MCF 10A (cell line): ENCODE results near the gene DNAH9. TPM values are rescaled to one million over a fixed set of nuclear protein-coding genes. Genes with fewer than 3 reads are reported as not detected.

ENCODE experiments used
- BruUV-seq: library from RNA; stranded (reverse); fragments of 400-500 nt; replicated peaks from 2 replicates; lab custom pipeline; 2021; lab: Mats Ljungman, UMichigan
- CTCF ChIA-PET: fragments of 300-600 bp; sonication (Branson Sonifier 250); formaldehyde crosslinking; extraction: SDS; loops from one replicate; lab custom pipeline; 2021; ENCODE audit warnings: antibody characterized with exemption, inconsistent platforms; lab: Yijun Ruan, JAX
- POLR2A ChIA-PET: fragments of 300-600, 350-650 bp; sonication (Branson Sonifier 250); formaldehyde crosslinking; extraction: SDS; loops from one replicate; lab custom pipeline; 2020; ENCODE audit warnings: antibody characterized with exemption, inconsistent platforms; lab: Yijun Ruan, JAX
- DNase-seq: peaks from one replicate; pipeline ENCODE4 v3.0.0-alpha.2; 2018; ENCODE audit not compliant: unreplicated experiment
- H3K27ac Mint-ChIP-seq: one replicate; pipeline ENCODE4 v1.8.0; 2022; ENCODE audit warnings: mild to moderate bottlenecking, low read depth, mixed read lengths; ENCODE audit not compliant: unreplicated experiment
- H3K27me3 Mint-ChIP-seq: one replicate; pipeline ENCODE4 v1.8.0; 2022; ENCODE audit warnings: mixed read lengths; ENCODE audit not compliant: insufficient read depth, unreplicated experiment
- H3K36me3 Mint-ChIP-seq: one replicate; pipeline ENCODE4 v1.8.0; 2022; ENCODE audit warnings: mild to moderate bottlenecking, moderate library complexity, mixed read lengths; ENCODE audit not compliant: insufficient read depth, unreplicated experiment
- H3K4me1 Mint-ChIP-seq: one replicate; pipeline ENCODE4 v1.8.0; 2022; ENCODE audit warnings: mixed read lengths; ENCODE audit not compliant: insufficient read depth, unreplicated experiment
- H3K4me3 Mint-ChIP-seq: one replicate; pipeline ENCODE4 v1.8.0; 2022; ENCODE audit warnings: mild to moderate bottlenecking, moderate library complexity, mixed read lengths; ENCODE audit not compliant: unreplicated experiment
- H3K9me3 Mint-ChIP-seq: one replicate; pipeline ENCODE4 v1.8.0; 2022; ENCODE audit warnings: mixed read lengths; ENCODE audit not compliant: unreplicated experiment
- CTCF ChIP-seq: fragments of 200-600 bp; IDR thresholded peaks from one replicate; pipeline ENCODE4 v1.8.0; 2022; ENCODE audit warnings: antibody characterized with exemption, mild to moderate bottlenecking; ENCODE audit not compliant: unreplicated experiment
- intact Hi-C: fragments of 100-400 bp; cut with micrococcal nuclease; formaldehyde crosslinking; loops from 2 replicates; pipeline ENCODE4 v1.14.1; 2022
- total RNA-seq: library from RNA; stranded (reverse); gene quantifications from 2 replicates; pipeline ENCODE4 v1.2.3, GENCODE V29; 2022

DNAH9 gene
- total RNA-seq, 1 experiment from 2014 or later, result 0.44 TPM

DNA sequence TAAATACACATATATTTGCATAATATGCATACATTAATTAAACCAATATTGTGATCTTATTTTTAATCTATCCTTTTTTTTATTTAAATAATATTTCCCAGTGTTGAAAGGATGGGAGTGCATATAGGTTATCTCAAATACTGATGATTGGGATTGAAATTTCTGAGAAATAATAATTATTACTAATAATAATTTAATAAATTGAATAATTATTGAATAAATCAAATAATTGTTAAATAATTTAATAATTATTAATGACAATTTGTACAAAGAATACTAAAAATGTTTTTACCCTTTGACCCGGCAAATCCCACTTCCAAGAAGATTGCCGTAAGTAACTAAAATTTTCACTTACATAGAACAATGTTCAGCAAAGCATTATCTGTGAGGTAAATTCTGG is 250.1 kb downstream of the DNAH9 start:
- intact Hi-C loops, result no loop called here
- POLR2A ChIA-PET, result no interaction called here
- Mint-ChIP-seq H3K4me3 (no peak overlapping the region), H3K4me1 (peaks cover 10% of the 10 kb centered on the region), H3K27ac (no peak overlapping the region), H3K9me3 (no peaks in the 10 kb centered on the region), H3K36me3 (no peaks in the 10 kb centered on the region), H3K27me3 (no peaks in the 10 kb centered on the region)
- CTCF ChIA-PET, result no interaction called here
- no TSS peak for BruUV-seq
- no peak for TF ChIP-seq CTCF
- no peak for DNase-seq

- no peaks in the 10 kb centered on the region for H3K27me3 Mint-ChIP-seq
- H3K9me3 Mint-ChIP-seq, result no peaks in the 10 kb centered on the region
- POLR2A ChIA-PET, result interaction anchor here (0.6 to 1.3 kb wide), 2 partner anchors 10 to 168 kb away, joined by 3 to 5 read pairs; partner anchors contain the start of gene MAP2K4
- no peaks in the 10 kb centered on the region for H3K36me3 Mint-ChIP-seq
- H3K4me3 Mint-ChIP-seq, result no peak overlapping the region
- BruUV-seq, result no TSS peak
- DNase-seq, result no peak
- TF ChIP-seq CTCF, result no peak
- CTCF ChIA-PET, result interaction anchor here (0.7 kb wide), 1 partner anchor 12 kb away, joined by 3 read pairs; no protein-coding TSS in a partner anchor
- peaks cover 15% of the 10 kb centered on the region for H3K4me1 Mint-ChIP-seq
- no peak overlapping the region for H3K27ac Mint-ChIP-seq
- intact Hi-C loops, result no loop called here
Measured at GRCh38 chr17:11852231-11852630, 254.0 kb downstream of the DNAH9 start.

GRCh38 chr17:11852912-11853311 is 254.6 kb downstream of the DNAH9 start:
- no peaks in the 10 kb centered on the region for H3K27me3 Mint-ChIP-seq
- POLR2A ChIA-PET, result interaction anchor here (0.6 to 1.3 kb wide), 3 partner anchors 11 to 167 kb away, joined by 3 to 5 read pairs (median 3); partner anchors contain the start of gene MAP2K4
- no TSS peak for BruUV-seq
- H3K4me3 Mint-ChIP-seq, result no peak overlapping the region
- intact Hi-C loops, result no loop called here
- no peak for TF ChIP-seq CTCF
- DNase-seq, result no peak
- CTCF ChIA-PET, result interaction anchor here (0.6 to 1.0 kb wide), 2 partner anchors 30 to 977 kb away, joined by 3 to 4 read pairs; no protein-coding TSS in a partner anchor
- no peak overlapping the region for H3K27ac Mint-ChIP-seq
- no peaks in the 10 kb centered on the region for H3K36me3 Mint-ChIP-seq
- peaks cover 15% of the 10 kb centered on the region for H3K4me1 Mint-ChIP-seq
- no peaks in the 10 kb centered on the region for H3K9me3 Mint-ChIP-seq

GRCh38 chr17:11853321-11854151 is 255.3 kb downstream of the DNAH9 start:
- intact Hi-C loops, result no loop called here
- DNase-seq, result no peak
- BruUV-seq, result no TSS peak

More at GRCh38 chr17:11853321-11854151, 255.3 kb downstream of the DNAH9 start:
- H3K4me1 Mint-ChIP-seq, result peaks cover 15% of the 10 kb centered on the region
- no peaks in the 10 kb centered on the region for H3K36me3 Mint-ChIP-seq
- H3K27me3 Mint-ChIP-seq, result no peaks in the 10 kb centered on the region
- H3K27ac Mint-ChIP-seq, result no peak overlapping the region
- no peak overlapping the region for H3K4me3 Mint-ChIP-seq
- no peak for TF ChIP-seq CTCF
- CTCF ChIA-PET, result interaction anchor here (0.6 to 1.0 kb wide), 3 partner anchors 29 to 978 kb away, joined by 3 to 4 read pairs (median 3); no protein-coding TSS in a partner anchor
- H3K9me3 Mint-ChIP-seq, result no peaks in the 10 kb centered on the region
- POLR2A ChIA-PET, result interaction anchor here (0.7 to 1.1 kb wide), 2 partner anchors 90 to 342 kb away, joined by 3 read pairs; no protein-coding TSS in a partner anchor
